ENCODE data around the gene RPN2. TPM values are rescaled to one million over a fixed set of nuclear protein-coding genes. Genes with fewer than 3 reads are reported as not detected.

The RPN2 gene
- polyA plus RNA-seq, 1 donor (not counting 4 experiments of a cell fraction or from before 2014, with no cell fraction given), result 220 TPM

GRCh38 chr20:37233548-37234253, 54.6 kb downstream of the RPN2 start:
- Histone ChIP-seq H4K20me1 (ENCODE audit: control insufficient read depth, extremely low read depth, insufficient read depth, low read length) (peaks cover 3% of the 10 kb centered on the region), H3K27me3 (ENCODE audit: control insufficient read depth, extremely low read depth, insufficient read depth, low read length) (no peaks in the 10 kb centered on the region), H3K79me2 (ENCODE audit: control insufficient read depth, insufficient read depth, low read length) (no peaks in the 10 kb centered on the region), H3K9me1 (ENCODE audit: control insufficient read depth, extremely low read depth, insufficient read depth, low read length) (no peaks in the 10 kb centered on the region), H3K27ac (ENCODE audit: control insufficient read depth, insufficient read depth, low read length) (no peak overlapping the region), H3K4me2 (ENCODE audit: control insufficient read depth, extremely low read depth, insufficient read depth, low read depth, low read length) (no peak overlapping the region), H3K4me3 (ENCODE audit: control insufficient read depth in 2 of 3, extremely low read depth in 1 of 3, insufficient read depth in 2 of 3, low read depth in 1 of 3, low read length in 3 of 3) (no peak overlapping the region), H3K9ac (ENCODE audit: control insufficient read depth, extremely low read depth, insufficient read depth, low read length) (no peak overlapping the region), H3K9me3 (ENCODE audit: control insufficient read depth, low read depth, low read length) (no peaks in the 10 kb centered on the region), H3K4me1 (ENCODE audit: control insufficient read depth, extremely low read depth, insufficient read depth, low read length) (peaks cover 6% of the 10 kb centered on the region), H2AFZ (ENCODE audit: control insufficient read depth, low read length) (no peak overlapping the region), H3K36me3 (ENCODE audit: control insufficient read depth in 2 of 2, extremely low read depth in 1 of 2, insufficient read depth in 2 of 2, low read length in 2 of 2) (peaks cover 45 to 50% of the 10 kb centered on the region in 2 experiments)
- dilution Hi-C loops (cut with MboI; ENCODE audit: extremely low pct_ligation_motif_present, low sequenced_read_pairs), result no loop called here
- no peak for TF ChIP-seq EZH2 (IDR thresholded peaks at IDR 0.05; ENCODE audit: low read length)
- TF ChIP-seq, protein P1, sequence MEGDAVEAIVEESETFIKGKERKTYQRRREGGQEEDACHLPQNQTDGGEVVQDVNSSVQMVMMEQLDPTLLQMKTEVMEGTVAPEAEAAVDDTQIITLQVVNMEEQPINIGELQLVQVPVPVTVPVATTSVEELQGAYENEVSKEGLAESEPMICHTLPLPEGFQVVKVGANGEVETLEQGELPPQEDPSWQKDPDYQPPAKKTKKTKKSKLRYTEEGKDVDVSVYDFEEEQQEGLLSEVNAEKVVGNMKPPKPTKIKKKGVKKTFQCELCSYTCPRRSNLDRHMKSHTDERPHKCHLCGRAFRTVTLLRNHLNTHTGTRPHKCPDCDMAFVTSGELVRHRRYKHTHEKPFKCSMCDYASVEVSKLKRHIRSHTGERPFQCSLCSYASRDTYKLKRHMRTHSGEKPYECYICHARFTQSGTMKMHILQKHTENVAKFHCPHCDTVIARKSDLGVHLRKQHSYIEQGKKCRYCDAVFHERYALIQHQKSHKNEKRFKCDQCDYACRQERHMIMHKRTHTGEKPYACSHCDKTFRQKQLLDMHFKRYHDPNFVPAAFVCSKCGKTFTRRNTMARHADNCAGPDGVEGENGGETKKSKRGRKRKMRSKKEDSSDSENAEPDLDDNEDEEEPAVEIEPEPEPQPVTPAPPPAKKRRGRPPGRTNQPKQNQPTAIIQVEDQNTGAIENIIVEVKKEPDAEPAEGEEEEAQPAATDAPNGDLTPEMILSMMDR (optimal IDR thresholded peaks at IDR 0.05 in 1 of 3, IDR thresholded peaks at IDR 0.05 in 1 of 3, conservative IDR thresholded peaks at IDR 0.05 in 1 of 3; ENCODE audit: extremely low read depth in 1 of 3, insufficient read depth in 2 of 3, low read length in 3 of 3), result no peak
- FAIRE-seq, result no peak
- no peak for DNase-seq (ENCODE audit: low read depth, low spot score)

GRCh38 chr20:37234254-37234581, 55.1 kb downstream of the RPN2 start:
- no peak for FAIRE-seq
- H3K27me3 ChIP-seq (ENCODE audit: control insufficient read depth, extremely low read depth, insufficient read depth, low read length), result no peaks in the 10 kb centered on the region
- dilution Hi-C loops (cut with MboI; ENCODE audit: extremely low pct_ligation_motif_present, low sequenced_read_pairs), result no loop called here

More at GRCh38 chr20:37234254-37234581, 55.1 kb downstream of the RPN2 start:
- H3K4me1 ChIP-seq (ENCODE audit: control insufficient read depth, extremely low read depth, insufficient read depth, low read length), result peaks cover 6% of the 10 kb centered on the region
- no peaks in the 10 kb centered on the region for H3K79me2 ChIP-seq (ENCODE audit: control insufficient read depth, insufficient read depth, low read length)
- no peaks in the 10 kb centered on the region for H3K9me1 ChIP-seq (ENCODE audit: control insufficient read depth, extremely low read depth, insufficient read depth, low read length)
- no peak overlapping the region for H3K4me2 ChIP-seq (ENCODE audit: control insufficient read depth, extremely low read depth, insufficient read depth, low read depth, low read length)
- H3K9me3 ChIP-seq (ENCODE audit: control insufficient read depth, low read depth, low read length), result no peaks in the 10 kb centered on the region
- H3K9ac ChIP-seq (ENCODE audit: control insufficient read depth, extremely low read depth, insufficient read depth, low read length), result no peak overlapping the region
- H2AFZ ChIP-seq (ENCODE audit: control insufficient read depth, low read length), result no peak overlapping the region
- peaks cover 3% of the 10 kb centered on the region for H4K20me1 ChIP-seq (ENCODE audit: control insufficient read depth, extremely low read depth, insufficient read depth, low read length)
- H3K27ac ChIP-seq (ENCODE audit: control insufficient read depth, insufficient read depth, low read length), result no peak overlapping the region
- no peak overlapping the region for H3K4me3 ChIP-seq (ENCODE audit: control insufficient read depth in 2 of 3, extremely low read depth in 1 of 3, insufficient read depth in 2 of 3, low read depth in 1 of 3, low read length in 3 of 3)
- no peak for DNase-seq (ENCODE audit: low read depth, low spot score)
- H3K36me3 ChIP-seq (ENCODE audit: control insufficient read depth in 2 of 2, extremely low read depth in 1 of 2, insufficient read depth in 2 of 2, low read length in 2 of 2), result peaks cover 45 to 49% of the 10 kb centered on the region in 2 experiments
- TF ChIP-seq, protein P1 (optimal IDR thresholded peaks at IDR 0.05 in 1 of 3, IDR thresholded peaks at IDR 0.05 in 1 of 3, conservative IDR thresholded peaks at IDR 0.05 in 1 of 3; ENCODE audit: extremely low read depth in 1 of 3, insufficient read depth in 2 of 3, low read length in 3 of 3), result no peak
- TF ChIP-seq EZH2 (IDR thresholded peaks at IDR 0.05; ENCODE audit: low read length), result no peak

Data from keratinocyte (primary cell).